H1 (cell line): ENCODE measurements around the gene MLC1. TPM values are rescaled to one million over a fixed set of nuclear protein-coding genes. Genes with fewer than 3 reads are reported as not detected.

ENCODE experiments used
- CTCF ChIA-PET: fragments of 300-600 bp; sonication (Branson Sonifier 250); formaldehyde crosslinking; loops from one replicate; lab custom pipeline; 2021; ENCODE audit not compliant: partially characterized antibody; lab: Charles Lee
- POLR2A ChIA-PET: fragments of 300-600 bp; sonication (Branson Sonifier 250); formaldehyde crosslinking; loops from one replicate; lab custom pipeline; 2021; ENCODE audit warnings: inconsistent platforms; ENCODE audit not compliant: partially characterized antibody; lab: Charles Lee
- DNase-seq, 2 experiments: peaks; one replicate each; pipeline versions ENCODE4 v3.0.0 to v3.0.0-alpha.2; 2010 to 2022; ENCODE audit warnings: low spot score in 2 of 2, low read depth in 1 of 2, mixed read lengths in 1 of 2
- FAIRE-seq: peaks from 2 replicates; lab custom pipeline; 2011; peaks lifted over from hg19 to GRCh38; lab: Jason Lieb, UNC
- H2AFZ ChIP-seq: 2 replicates; pipeline ENCODE4 v1.8.1; 2012; ENCODE audit warnings: low read length, inconsistent platforms
- H2AK5ac ChIP-seq: 2 replicates; pipeline ENCODE4 v1.6.1; 2013; ENCODE audit warnings: low read depth, low read length
- H2BK120ac ChIP-seq: replicated peaks from 2 replicates; pipeline ENCODE3; 2013; ENCODE audit warnings: low read depth, low read length, inconsistent platforms
- H2BK12ac ChIP-seq: 2 replicates; pipeline ENCODE4 v1.6.1; 2013; ENCODE audit warnings: low read depth, low read length
- H2BK15ac ChIP-seq: 2 replicates; pipeline ENCODE4 v1.6.1; 2013; ENCODE audit warnings: low read length
- H2BK20ac ChIP-seq: 2 replicates; pipeline ENCODE4 v1.6.1; 2013; ENCODE audit warnings: low read length
- H2BK5ac ChIP-seq: 2 replicates; pipeline ENCODE4 v1.6.1; 2013; ENCODE audit warnings: low read depth, low read length
- H3K14ac ChIP-seq: 2 replicates; pipeline ENCODE4 v1.6.1; 2013; ENCODE audit warnings: inconsistent platforms; ENCODE audit not compliant: insufficient read length
- H3K18ac ChIP-seq: 2 replicates; pipeline ENCODE4 v1.6.1; 2013; ENCODE audit warnings: low read length; ENCODE audit errors: extremely low read depth
- H3K23ac ChIP-seq: 2 replicates; pipeline ENCODE4 v1.6.1; 2013; ENCODE audit warnings: inconsistent platforms; ENCODE audit not compliant: insufficient read length
- H3K23me2 ChIP-seq: 2 replicates; pipeline ENCODE4 v1.6.1; 2013; ENCODE audit warnings: low read depth, low read length
- H3K27ac ChIP-seq: 2 replicates; pipeline ENCODE4 v1.6.1; 2011; ENCODE audit warnings: low read depth, low read length, inconsistent platforms
- H3K27me3 ChIP-seq, 4 experiments: replicated peaks in 1 of 4; 1 replicate in 1 of 4; 2 replicates in 3 of 4; pipeline versions ENCODE4 v1.6.1 to v1.8.1; 2011 to 2013; ENCODE audit warnings: low read length in 3 of 4, mild to moderate bottlenecking in 3 of 4, inconsistent platforms in 2 of 4, mixed read lengths in 2 of 4, moderate library complexity in 1 of 4; ENCODE audit not compliant: control insufficient read depth in 3 of 4, insufficient read depth in 3 of 4; ENCODE audit errors: extremely low read depth in 1 of 4
- H3K36me3 ChIP-seq, 4 experiments: 2 replicates each; pipeline versions ENCODE4 v1.6.1 to v1.8.1; 2011 to 2013; ENCODE audit warnings: mild to moderate bottlenecking in 4 of 4, low read length in 3 of 4, moderate library complexity in 2 of 4, control low read depth in 1 of 4, inconsistent platforms in 1 of 4; ENCODE audit not compliant: insufficient read depth in 4 of 4, control insufficient read depth in 2 of 4
- H3K4ac ChIP-seq: replicated peaks from 2 replicates; pipeline ENCODE3; 2013; ENCODE audit warnings: low read length, low read depth, mixed read lengths, inconsistent platforms; ENCODE audit not compliant: insufficient read length
- H3K4me1 ChIP-seq, 4 experiments: replicated peaks in 1 of 4; 1 replicate in 1 of 4; 2 replicates in 3 of 4; pipeline versions ENCODE4 v1.6.1 to v1.8.1; 2011 to 2013; ENCODE audit warnings: low read length in 3 of 4, inconsistent platforms in 2 of 4, mixed read lengths in 1 of 4; ENCODE audit not compliant: insufficient read depth in 4 of 4, control insufficient read depth in 3 of 4
- H3K4me2 ChIP-seq, 2 experiments: 2 replicates each; pipeline versions ENCODE4 v1.6.1 to v1.8.1; 2011 to 2013; ENCODE audit warnings: low read depth in 2 of 2, low read length in 2 of 2, control low read depth in 1 of 2, inconsistent platforms in 1 of 2, mild to moderate bottlenecking in 1 of 2; ENCODE audit not compliant: insufficient read depth in 1 of 2
- H3K4me3 ChIP-seq, 4 experiments: fragments of 200-600, 300-600 bp in 1 of 4; sonication (generic), shearing (Covaris generic), sonication (Bioruptor Twin) in 1 of 4; 2 replicates each; pipeline versions ENCODE4 v1.5.1 to v1.8.1; 2011 to 2016; ENCODE audit warnings: low read length in 4 of 4, low read depth in 3 of 4, control low read depth in 2 of 4, inconsistent platforms in 2 of 4, mild to moderate bottlenecking in 2 of 4, mixed read lengths in 1 of 4, moderate library complexity in 1 of 4; ENCODE audit not compliant: insufficient read depth in 2 of 4; ENCODE audit errors: extremely low read depth in 1 of 4
- H3K56ac ChIP-seq: replicated peaks from 2 replicates; pipeline ENCODE3; 2013; ENCODE audit warnings: low read depth, mild to moderate bottlenecking, mixed read lengths, low read length, inconsistent platforms; ENCODE audit not compliant: insufficient read length
- H3K79me1 ChIP-seq: 2 replicates; pipeline ENCODE4 v1.6.1; 2013; ENCODE audit warnings: low read depth, low read length, control low read depth
- H3K79me2 ChIP-seq, 2 experiments: 2 replicates each; pipeline versions ENCODE4 v1.6.1 to v1.8.1; 2012 to 2013; ENCODE audit warnings: low read length in 2 of 2, mild to moderate bottlenecking in 2 of 2, inconsistent platforms in 1 of 2; ENCODE audit not compliant: insufficient read depth in 2 of 2, control insufficient read depth in 1 of 2
- H3K9ac ChIP-seq, 4 experiments: replicated peaks in 1 of 4; 1 replicate in 1 of 4; 2 replicates in 3 of 4; pipeline versions ENCODE4 v1.6.1 to v1.8.1; 2011 to 2013; ENCODE audit warnings: low read depth in 3 of 4, low read length in 3 of 4, control low read depth in 2 of 4, mild to moderate bottlenecking in 2 of 4, moderate library complexity in 2 of 4, inconsistent platforms in 1 of 4; ENCODE audit errors: extremely low read depth in 1 of 4
- H3K9me3 ChIP-seq, 2 experiments: 2 replicates each; pipeline versions ENCODE4 v1.6.1 to v1.8.1; 2012 to 2013; ENCODE audit warnings: mild to moderate bottlenecking in 2 of 2, moderate library complexity in 2 of 2, control low read depth in 1 of 2, inconsistent platforms in 1 of 2, low read depth in 1 of 2, low read length in 1 of 2, mixed read lengths in 1 of 2; ENCODE audit not compliant: insufficient read depth in 2 of 2
- H4K20me1 ChIP-seq, 2 experiments: replicated peaks in 1 of 2; 2 replicates each; pipeline versions ENCODE3 to v1.8.1; 2011 to 2013; ENCODE audit warnings: inconsistent platforms in 2 of 2, low read length in 2 of 2, mild to moderate bottlenecking in 1 of 2; ENCODE audit not compliant: insufficient read depth in 2 of 2, control insufficient read depth in 1 of 2
- H4K5ac ChIP-seq: 2 replicates; pipeline ENCODE4 v1.6.1; 2013; ENCODE audit warnings: low read length, low read depth, mixed read lengths, inconsistent platforms; ENCODE audit not compliant: insufficient read length
- H4K8ac ChIP-seq: 2 replicates; pipeline ENCODE4 v1.8.0; 2013; ENCODE audit warnings: mild to moderate bottlenecking, moderate library complexity, low read length, inconsistent platforms; ENCODE audit not compliant: insufficient read depth; ENCODE audit errors: extremely low read depth
- H4K91ac ChIP-seq: replicated peaks from 2 replicates; pipeline ENCODE3; 2013; ENCODE audit warnings: low read length, mixed read lengths, inconsistent platforms; ENCODE audit not compliant: insufficient read length
- BACH1 ChIP-seq: IDR thresholded peaks from 2 replicates; pipeline ENCODE4 v1.6.1; 2012; ENCODE audit warnings: low read length, improper control_type of control experiment
- TAF7 ChIP-seq: optimal IDR thresholded peaks from 2 replicates; pipeline ENCODE3; 2011; ENCODE audit warnings: low read depth, mild to moderate bottlenecking, inconsistent platforms, low read length, moderate library complexity, borderline replicate concordance
- WGBS, 2 experiments: shearing (Covaris generic) in 1 of 2; methylation state at CpG; one replicate each; pipeline versions ENCODE4 v1.1.6 to v1.1.7; 2013 to 2015; ENCODE audit warnings: low lambda C conversion rate in 2 of 2, mixed read lengths in 2 of 2, inconsistent platforms in 1 of 2, low coverage in 1 of 2, missing lambda C conversion rate in 1 of 2; ENCODE audit not compliant: insufficient replicate concordance in 2 of 2, insufficient coverage in 1 of 2, insufficient read length in 1 of 2; ENCODE audit errors: extremely low coverage in 1 of 2, missing lambda C conversion rate in 1 of 2; 5-methylcytosine and 5-hydroxymethylcytosine counted together
- polyA plus RNA-seq, 7 experiments: library from polyadenylated mRNA; depleted of rRNA in 3 of 7; stranded (reverse) in 5 of 7; unstranded in 2 of 7; fragments of >200 nt in 5 of 7; fragments of 200-250 nt in 2 of 7; gene quantifications; 1 replicate in 5 of 7; 2 replicates in 1 of 7; 4 replicates in 1 of 7; pipeline versions ENCODE4 v1.2.1 to v1.2.3, GENCODE V29; 2011 to 2013; ENCODE audit warnings: missing spikeins in 2 of 7, mixed read lengths in 2 of 7
- total RNA-seq: library from RNA; stranded (reverse); fragmentation: NEBNext Ultra II Directional; extraction: Animal tissue kit (Norgen Biotek cat#: 25700); gene quantifications from 2 replicates; pipeline ENCODE4 v1.2.1, GENCODE V29; 2021

Gene MLC1
- total and polyA plus RNA-seq, 2 of the 8 experiments (the other 6 are each of a cell fraction or from before 2014, with no cell fraction given), result 0.20 TPM; not detected in 1

- no peaks in the 10 kb centered on the region for H4K20me1 ChIP-seq
- H3K27me3 ChIP-seq, result peaks cover 0 to 3% (median 1%) of the 10 kb centered on the region in 4 experiments; a peak in 3 of 7 replicates
- no peak overlapping the region for H3K4me2 ChIP-seq
- no peak overlapping the region for H3K18ac ChIP-seq
- H3K4me3 ChIP-seq, result no peak overlapping the region
- no peak overlapping the region for H3K23ac ChIP-seq
- no peak overlapping the region for H2BK15ac ChIP-seq
- CTCF ChIA-PET, result interaction anchor here (1.1 to 2.4 kb wide), 5 partner anchors 9 to 91 kb away, joined by 3 to 9 read pairs (median 3); partner anchors contain the start of gene MOV10L1
- no peak overlapping the region for H4K5ac ChIP-seq
- no peaks in the 10 kb centered on the region for H3K4me1 ChIP-seq
- POLR2A ChIA-PET, result interaction anchor here (0.7 to 3.0 kb wide), 2 partner anchors 10 to 83 kb away, joined by 3 to 7 read pairs; no protein-coding TSS in a partner anchor
- no peaks in the 10 kb centered on the region for H3K79me1 ChIP-seq
- TF ChIP-seq BACH1 (no peak), TAF7 (peak; percentile 77)
- DNase-seq, result no peak
- no peaks in the 10 kb centered on the region; a peak in 1 of 8 replicates for H3K36me3 ChIP-seq
- no peak overlapping the region for H2BK5ac ChIP-seq
- no peaks in the 10 kb centered on the region for H3K9me3 ChIP-seq
- H3K27ac ChIP-seq, result no peak overlapping the region
- no peaks in the 10 kb centered on the region for H3K79me2 ChIP-seq
- no peak overlapping the region for H2BK12ac ChIP-seq
- H2BK20ac ChIP-seq, result no peak overlapping the region
- H2AFZ ChIP-seq, result no peak overlapping the region
- H4K8ac ChIP-seq, result peak overlapping the region; percentile 35; the same call in 1 of the 2 replicates
- H2AK5ac ChIP-seq, result no peak overlapping the region
- no peak overlapping the region for H3K9ac ChIP-seq
- H3K23me2 ChIP-seq, result no peaks in the 10 kb centered on the region
- WGBS, 2 experiments, result 95% methylated on average over 17 of the region's 19 CpGs; no CpG with 5 or more reads in 1 of the 2 experiments
- FAIRE-seq, result no peak
- H2BK120ac ChIP-seq, result no peak overlapping the region
- H3K56ac ChIP-seq, result no peak overlapping the region
- H3K4ac ChIP-seq, result no peak overlapping the region
- H4K91ac ChIP-seq, result no peak overlapping the region
- no peak overlapping the region for H3K14ac ChIP-seq
Measured at GRCh38 chr22:50117168-50117762, 32.0 kb upstream of the MLC1 start.
